ENCODE measurements around the gene NUTF2. TPM values are rescaled to one million over a fixed set of nuclear protein-coding genes. Genes with fewer than 3 reads are reported as not detected.

Gene NUTF2
- total and polyA plus RNA-seq, 2 of the 4 experiments (the other 2 are of a cell fraction) = 42.7 to 361 TPM

DNA sequence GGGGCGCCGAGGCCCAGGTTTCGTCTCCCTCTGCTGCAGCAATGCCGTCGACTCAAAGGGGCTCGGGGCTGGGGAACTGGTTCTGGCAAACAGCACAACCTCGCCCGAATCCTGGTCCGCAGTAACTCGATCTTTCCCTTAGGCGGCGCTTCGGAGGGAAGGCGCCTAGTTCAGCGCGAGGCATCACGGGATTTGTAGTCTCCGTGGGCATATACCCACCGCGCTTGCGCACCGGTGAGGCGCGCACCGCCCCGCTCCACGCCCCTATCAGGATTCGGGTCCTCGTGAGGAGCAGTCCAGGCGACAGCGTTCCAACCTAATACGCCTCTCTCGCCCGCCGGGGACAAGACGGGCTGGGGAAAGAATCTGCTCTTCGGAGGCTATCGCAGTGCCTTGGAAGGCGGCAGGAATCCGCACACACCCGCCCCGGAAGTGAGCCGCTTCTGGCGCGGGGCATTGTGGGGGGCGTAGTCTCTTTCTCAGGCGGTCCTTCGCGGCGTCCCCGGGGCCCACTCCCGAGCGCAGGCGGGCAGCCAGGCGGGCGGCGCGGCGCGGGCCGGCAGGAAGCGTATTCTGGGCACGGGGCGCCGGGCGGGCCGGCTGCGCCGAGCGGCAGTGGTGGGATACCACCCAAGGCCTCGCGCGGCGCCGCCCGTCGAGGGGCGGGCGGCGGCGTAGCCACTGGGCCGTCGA lies 4.8 kb upstream of the NUTF2 start, which contains the start of gene THAP11 (continued):
- peak; percentile 34 for TF ChIP-seq SMC3 (IDR thresholded peaks at IDR 0.05; ENCODE audit: low read depth, low read length)

DNA sequence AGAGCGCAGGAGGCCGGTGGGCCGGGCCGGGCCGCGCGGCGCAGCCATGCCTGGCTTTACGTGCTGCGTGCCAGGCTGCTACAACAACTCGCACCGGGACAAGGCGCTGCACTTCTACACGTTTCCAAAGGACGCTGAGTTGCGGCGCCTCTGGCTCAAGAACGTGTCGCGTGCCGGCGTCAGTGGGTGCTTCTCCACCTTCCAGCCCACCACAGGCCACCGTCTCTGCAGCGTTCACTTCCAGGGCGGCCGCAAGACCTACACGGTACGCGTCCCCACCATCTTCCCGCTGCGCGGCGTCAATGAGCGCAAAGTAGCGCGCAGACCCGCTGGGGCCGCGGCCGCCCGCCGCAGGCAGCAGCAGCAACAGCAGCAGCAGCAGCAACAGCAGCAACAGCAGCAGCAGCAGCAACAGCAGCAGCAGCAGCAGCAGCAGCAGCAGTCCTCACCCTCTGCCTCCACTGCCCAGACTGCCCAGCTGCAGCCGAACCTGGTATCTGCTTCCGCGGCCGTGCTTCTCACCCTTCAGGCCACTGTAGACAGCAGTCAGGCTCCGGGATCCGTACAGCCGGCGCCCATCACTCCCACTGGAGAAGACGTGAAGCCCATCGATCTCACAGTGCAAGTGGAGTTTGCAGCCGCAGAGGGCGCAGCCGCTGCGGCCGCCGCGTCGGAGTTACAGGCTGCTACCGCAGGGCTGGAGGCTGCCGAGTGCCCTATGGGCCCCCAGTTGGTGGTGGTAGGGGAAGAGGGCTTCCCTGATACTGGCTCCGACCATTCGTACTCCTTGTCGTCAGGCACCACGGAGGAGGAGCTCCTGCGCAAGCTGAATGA lies 4.0 kb upstream of the NUTF2 start:
- Histone ChIP-seq H3K9ac (ENCODE audit: low read depth, low read length) (peak overlapping the region; percentile 87), H3K4me1 (ENCODE audit: control insufficient read depth, insufficient read depth, low read length) (peaks cover 13% of the 10 kb centered on the region), H3K4me2 (ENCODE audit: low read depth, low read length) (peak overlapping the region; percentile 90), H3K18ac (ENCODE audit: low read depth, low read length) (peak overlapping the region; percentile 40; the same call in 1 of the 2 replicates), H2BK20ac (ENCODE audit: low read depth, low read length) (no peak overlapping the region), H4K8ac (ENCODE audit: low read depth in 2 of 2, low read length in 2 of 2) (peak overlapping the region; percentile 38 to 88), H2BK5ac (ENCODE audit: low read depth, low read length, poor library complexity, severe bottlenecking) (peak overlapping the region; percentile 67), H3K23ac (ENCODE audit: low read depth, low read length) (peak overlapping the region; percentile 96), H4K20me1 (ENCODE audit: insufficient read depth, low read length) (peaks cover 19% of the 10 kb centered on the region), H3K27ac (ENCODE audit: insufficient read depth, low read length) (peak overlapping the region; percentile 85), H2BK15ac (ENCODE audit: low read depth, low read length) (no peak overlapping the region), H2AK9ac (replicated peaks; ENCODE audit: low read depth, low read length, poor library complexity) (peak overlapping the region; percentile 95), H3K56ac (ENCODE audit: extremely low read depth, insufficient read depth, low read length) (no peak overlapping the region), H3K4me3 (ENCODE audit: insufficient read depth, low read depth, low read length) (peak overlapping the region; percentile 69), H3K27me3 (ENCODE audit: control insufficient read depth, insufficient read depth, low read length) (no peaks in the 10 kb centered on the region), H3K14ac (replicated peaks; ENCODE audit: low read depth, low read length) (peak overlapping the region; percentile 95), H3K9me1 (ENCODE audit: insufficient read depth, low read length) (peaks cover 21% of the 10 kb centered on the region), H2BK120ac (ENCODE audit: low read depth, low read length) (peak overlapping the region; percentile 63; the same call in 1 of the 2 replicates), H3K9me3 (ENCODE audit: control insufficient read depth, insufficient read depth, low read length) (no peaks in the 10 kb centered on the region), H4K5ac (ENCODE audit: low read depth, low read length) (peak overlapping the region; percentile 77), H2AFZ (replicated peaks; ENCODE audit: low read length, poor library complexity) (peak overlapping the region; percentile 100), H3K79me1 (ENCODE audit: low read depth in 1 of 2, low read length in 2 of 2) (peaks cover 24 to 50% of the 10 kb centered on the region in 2 experiments), H2AK5ac (ENCODE audit: low read depth, low read length) (peak overlapping the region; percentile 92), H3K36me3 (ENCODE audit: control insufficient read depth, insufficient read depth, low read length) (no peaks in the 10 kb centered on the region), H4K91ac (ENCODE audit: insufficient read depth, low read depth, low read length) (peak overlapping the region; percentile 53; the same call in 1 of the 2 replicates), H3K4ac (ENCODE audit: low read depth, low read length) (peak overlapping the region; percentile 86)
- POLR2A ChIA-PET (ENCODE audit: unreplicated experiment) = no interaction called here
- peak; percentile 7 for ATAC-seq (ENCODE audit: low read depth)
- in situ Hi-C loops (cut with MboI; ENCODE audit: low sequenced_read_pairs) (no loop called here), dilution Hi-C loops (cut with HindIII; ENCODE audit: low sequenced_read_pairs, unreplicated experiment) (no loop called here), intact Hi-C loops (cut with micrococcal nuclease) (loop anchor here (1.0 to 2.0 kb wide), 2 partner anchors 26 to 86 kb away; no protein-coding TSS in a partner anchor)
- DNase-seq = peak; percentile 46
- no TSS peak for BruUV-seq (replicated peaks)
- CTCF ChIA-PET = interaction anchor here (0.6 kb wide), 1 partner anchor 21 kb away, joined by 3 read pairs; no protein-coding TSS in a partner anchor
- 1% methylated on average over 38 of the region's 67 CpGs; no CpG with 5 or more reads in 1 of the 2 experiments for WGBS, 2 experiments (ENCODE audit: extremely low coverage in 2 of 2, insufficient read length in 1 of 2)
- TF ChIP-seq, protein P1, sequence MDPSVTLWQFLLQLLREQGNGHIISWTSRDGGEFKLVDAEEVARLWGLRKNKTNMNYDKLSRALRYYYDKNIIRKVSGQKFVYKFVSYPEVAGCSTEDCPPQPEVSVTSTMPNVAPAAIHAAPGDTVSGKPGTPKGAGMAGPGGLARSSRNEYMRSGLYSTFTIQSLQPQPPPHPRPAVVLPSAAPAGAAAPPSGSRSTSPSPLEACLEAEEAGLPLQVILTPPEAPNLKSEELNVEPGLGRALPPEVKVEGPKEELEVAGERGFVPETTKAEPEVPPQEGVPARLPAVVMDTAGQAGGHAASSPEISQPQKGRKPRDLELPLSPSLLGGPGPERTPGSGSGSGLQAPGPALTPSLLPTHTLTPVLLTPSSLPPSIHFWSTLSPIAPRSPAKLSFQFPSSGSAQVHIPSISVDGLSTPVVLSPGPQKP (IDR thresholded peaks at IDR 0.05; ENCODE audit: borderline replicate concordance, low read depth, low read length) = no peak
- TF ChIP-seq SMC3 (IDR thresholded peaks at IDR 0.05; ENCODE audit: low read depth, low read length) (0 out of 2 replicates have a peak, but pooled peaks have one; percentile 8), CEBPB (IDR thresholded peaks at IDR 0.05; ENCODE audit: low read depth, low read length) (no peak), RCOR1 (IDR thresholded peaks at IDR 0.05; ENCODE audit: insufficient replicate concordance, low read length) (no peak), BHLHE40 (IDR thresholded peaks at IDR 0.05; ENCODE audit: low read depth, low read length) (no peak), POLR2A (IDR thresholded peaks at IDR 0.05; ENCODE audit: low read depth, low read length) (peak; percentile 10; the same call in 1 of the 2 replicates), CHD1 (IDR thresholded peaks at IDR 0.05; ENCODE audit: low read depth, low read length) (no peak), RFX5 (IDR thresholded peaks at IDR 0.05; ENCODE audit: low read depth, low read length) (no peak)
- TF ChIP-seq, protein P2, sequence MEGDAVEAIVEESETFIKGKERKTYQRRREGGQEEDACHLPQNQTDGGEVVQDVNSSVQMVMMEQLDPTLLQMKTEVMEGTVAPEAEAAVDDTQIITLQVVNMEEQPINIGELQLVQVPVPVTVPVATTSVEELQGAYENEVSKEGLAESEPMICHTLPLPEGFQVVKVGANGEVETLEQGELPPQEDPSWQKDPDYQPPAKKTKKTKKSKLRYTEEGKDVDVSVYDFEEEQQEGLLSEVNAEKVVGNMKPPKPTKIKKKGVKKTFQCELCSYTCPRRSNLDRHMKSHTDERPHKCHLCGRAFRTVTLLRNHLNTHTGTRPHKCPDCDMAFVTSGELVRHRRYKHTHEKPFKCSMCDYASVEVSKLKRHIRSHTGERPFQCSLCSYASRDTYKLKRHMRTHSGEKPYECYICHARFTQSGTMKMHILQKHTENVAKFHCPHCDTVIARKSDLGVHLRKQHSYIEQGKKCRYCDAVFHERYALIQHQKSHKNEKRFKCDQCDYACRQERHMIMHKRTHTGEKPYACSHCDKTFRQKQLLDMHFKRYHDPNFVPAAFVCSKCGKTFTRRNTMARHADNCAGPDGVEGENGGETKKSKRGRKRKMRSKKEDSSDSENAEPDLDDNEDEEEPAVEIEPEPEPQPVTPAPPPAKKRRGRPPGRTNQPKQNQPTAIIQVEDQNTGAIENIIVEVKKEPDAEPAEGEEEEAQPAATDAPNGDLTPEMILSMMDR (conservative IDR thresholded peaks at IDR 0.05; ENCODE audit: low read depth, low read length) = peak; percentile 32
